ENCODE results near the gene PDE6A. TPM values are rescaled to one million over a fixed set of nuclear protein-coding genes. Genes with fewer than 3 reads are reported as not detected.

The PDE6A gene
- total and polyA plus RNA-seq, 9 donors = 0.03 to 0.35 (median 0.08) TPM; not detected in 3

DNA sequence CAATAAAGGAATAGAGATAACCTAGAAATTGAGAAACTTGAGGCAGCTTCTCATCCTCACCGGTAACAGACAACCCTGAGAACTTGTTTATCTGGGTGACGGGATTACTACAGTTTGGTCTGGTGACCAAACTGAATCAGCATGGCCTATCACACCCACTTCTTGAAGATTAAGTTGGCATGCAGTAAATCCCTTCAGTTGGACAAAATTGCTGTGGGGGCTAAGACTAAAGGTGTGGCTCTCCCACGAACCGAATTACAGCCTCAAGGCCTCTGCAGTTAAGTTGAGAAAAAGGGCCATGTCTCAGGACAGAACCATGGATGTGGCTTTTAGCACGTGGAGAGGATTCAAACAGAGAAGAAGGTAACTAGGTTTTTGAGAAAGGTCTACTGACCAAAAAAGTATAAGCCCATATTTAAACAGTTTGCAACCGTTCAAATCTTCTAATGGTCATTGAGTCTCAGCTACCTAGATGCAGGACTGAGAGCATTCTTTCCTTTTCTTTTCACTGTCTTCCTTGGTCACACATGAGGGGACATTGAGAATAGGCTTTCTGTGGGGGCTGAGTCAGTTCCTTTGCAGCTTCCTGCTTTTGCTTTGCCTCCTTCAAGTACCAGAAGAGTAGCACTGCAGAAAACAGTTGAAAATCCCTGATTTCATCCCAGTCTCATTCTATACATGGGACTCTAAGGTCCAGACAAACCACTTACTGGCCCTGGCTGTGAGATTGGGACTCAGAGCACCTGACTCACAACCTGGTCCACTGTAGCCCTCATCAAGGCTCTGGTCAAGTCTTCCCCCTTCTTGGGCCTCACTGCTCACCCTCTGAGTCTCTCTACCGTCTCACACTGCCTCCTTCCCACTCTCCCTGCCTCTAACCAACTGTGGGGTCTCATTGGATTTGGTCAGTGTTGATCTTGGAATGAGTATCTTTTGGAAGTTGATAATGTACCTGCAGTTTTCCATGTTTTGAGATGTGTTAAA, 30.9 kb downstream of the PDE6A start:
- no peak overlapping the region for H3K4me3 ChIP-seq (ENCODE audit: low read length)
- H3K27me3 ChIP-seq (ENCODE audit: control insufficient read depth, insufficient read depth, low read length) = peaks cover 2% of the 10 kb centered on the region
- no peaks in the 10 kb centered on the region for H3K4me1 ChIP-seq (ENCODE audit: control insufficient read depth, insufficient read depth, low read length)
- 89% methylated on average over 3 of the region's 7 CpGs for WGBS (ENCODE audit: insufficient coverage)
- no peaks in the 10 kb centered on the region for H3K36me3 ChIP-seq (ENCODE audit: control insufficient read depth, insufficient read depth, low read length)
- DNase-seq = no peak
- H3K9me3 ChIP-seq (replicated peaks; ENCODE audit: control insufficient read depth, low read depth, low read length) = no peaks in the 10 kb centered on the region
- no peak overlapping the region for H3K27ac ChIP-seq (ENCODE audit: low read length)

DNA sequence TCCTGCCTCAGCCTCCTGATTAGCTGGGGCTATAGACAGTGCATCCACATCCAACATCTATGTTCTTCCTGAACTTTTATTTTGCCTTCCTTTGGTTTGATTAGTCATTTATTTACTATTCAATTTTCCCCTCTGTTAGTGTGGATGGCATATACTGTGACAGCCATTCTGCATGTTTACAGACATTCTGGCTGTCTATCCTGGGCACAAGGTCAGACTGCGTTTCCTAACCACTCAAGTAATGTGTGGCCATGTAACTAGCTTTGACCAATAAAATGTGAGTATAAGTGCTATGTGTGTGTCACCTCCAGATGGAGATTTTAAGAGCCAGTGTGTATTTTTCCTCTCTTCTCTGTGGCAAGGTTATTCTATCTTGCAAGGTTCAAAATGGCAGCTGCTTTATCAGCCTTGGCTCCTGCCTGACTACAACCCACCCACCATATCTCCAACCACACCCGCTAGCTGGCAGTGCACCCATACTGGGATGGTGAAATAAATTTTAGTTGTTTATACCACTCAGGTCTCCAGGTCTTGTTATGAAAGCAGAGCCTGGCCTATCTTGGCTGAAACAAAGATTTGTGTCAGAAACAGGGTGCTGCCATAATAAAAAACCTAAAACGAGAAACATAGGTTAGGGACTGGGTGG, 32.2 kb downstream of the PDE6A start:
- Histone ChIP-seq H3K27ac (ENCODE audit: low read length) (no peak overlapping the region), H3K9me3 (replicated peaks; ENCODE audit: control insufficient read depth, low read depth, low read length) (no peaks in the 10 kb centered on the region), H3K36me3 (ENCODE audit: control insufficient read depth, insufficient read depth, low read length) (no peaks in the 10 kb centered on the region), H3K27me3 (ENCODE audit: control insufficient read depth, insufficient read depth, low read length) (peaks cover 2% of the 10 kb centered on the region), H3K4me3 (ENCODE audit: low read length) (no peak overlapping the region), H3K4me1 (ENCODE audit: control insufficient read depth, insufficient read depth, low read length) (no peaks in the 10 kb centered on the region)
- no peak for DNase-seq
- 71% methylated on average over 2 of the region's 3 CpGs for WGBS (ENCODE audit: insufficient coverage)

DNA sequence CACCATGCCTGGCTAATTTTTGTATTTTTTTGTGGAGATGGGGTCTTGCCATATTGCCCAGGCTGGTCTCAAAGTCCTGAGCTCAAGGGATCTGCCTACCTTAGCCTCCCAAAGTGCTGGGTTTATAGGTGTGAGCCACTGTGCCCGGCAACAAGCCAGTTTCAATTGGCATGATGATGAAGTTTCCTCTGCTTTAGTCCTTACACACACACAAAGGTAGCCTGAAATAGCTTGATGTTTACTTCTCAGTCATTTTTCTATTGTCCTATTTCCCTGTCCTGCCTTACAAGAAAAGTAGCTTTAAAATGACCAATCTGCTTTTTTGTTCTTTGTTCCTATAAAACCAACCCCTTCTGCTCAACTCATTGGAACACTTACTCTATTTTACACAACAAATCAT, 33.6 kb downstream of the PDE6A start:
- H3K27ac ChIP-seq (ENCODE audit: low read length) = no peak overlapping the region
- no peak overlapping the region for H3K4me3 ChIP-seq (ENCODE audit: low read length)
- no peak for DNase-seq
- no CpG with 5 or more reads among the region's 1 CpG for WGBS (ENCODE audit: insufficient coverage)
- H3K4me1 ChIP-seq (ENCODE audit: control insufficient read depth, insufficient read depth, low read length) = no peaks in the 10 kb centered on the region
- H3K27me3 ChIP-seq (ENCODE audit: control insufficient read depth, insufficient read depth, low read length) = peaks cover 2% of the 10 kb centered on the region
- H3K9me3 ChIP-seq (replicated peaks; ENCODE audit: control insufficient read depth, low read depth, low read length) = no peaks in the 10 kb centered on the region
- H3K36me3 ChIP-seq (ENCODE audit: control insufficient read depth, insufficient read depth, low read length) = no peaks in the 10 kb centered on the region

DNA sequence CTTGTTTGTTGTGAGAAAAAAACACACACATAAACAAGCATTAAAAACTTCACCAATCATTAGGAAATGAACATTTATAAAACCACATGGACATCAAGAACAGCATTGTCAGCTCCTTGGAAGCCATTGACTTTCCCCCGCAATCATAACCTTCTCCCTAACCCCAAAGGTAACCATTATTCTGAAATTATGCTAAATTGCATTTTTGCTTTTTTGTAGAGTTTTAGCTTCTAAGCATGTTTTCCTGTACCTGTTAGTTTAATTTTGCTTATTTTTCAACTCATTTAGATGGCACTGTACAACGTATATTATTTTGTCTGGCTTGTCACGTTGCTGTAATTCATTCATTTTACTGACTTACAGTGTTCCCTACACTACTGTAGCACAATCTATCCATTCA, 36.8 kb downstream of the PDE6A start:
- WGBS (ENCODE audit: insufficient coverage) = 80% methylated on average over 1 of the region's 3 CpGs

DNA sequence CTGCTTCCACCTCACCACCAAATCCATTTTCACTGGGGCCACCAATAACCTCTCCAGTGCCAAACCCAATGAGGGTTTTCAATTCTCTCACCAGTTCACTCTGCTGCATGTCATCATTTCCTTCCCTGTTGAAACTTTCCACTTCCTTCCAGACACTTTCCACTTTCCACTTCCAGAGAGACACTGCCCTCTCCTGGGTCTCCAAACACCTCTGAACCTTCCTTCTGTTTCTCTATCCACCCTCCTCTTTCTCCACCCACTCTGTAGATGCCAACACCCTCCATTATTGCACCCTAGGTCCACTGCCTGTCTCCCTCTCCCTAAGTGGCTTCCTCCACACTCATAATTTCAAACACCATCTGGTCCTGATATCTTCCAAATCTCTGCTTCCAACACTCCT, 39.6 kb downstream of the PDE6A start:
- H3K27me3 ChIP-seq (ENCODE audit: control insufficient read depth, insufficient read depth, low read length) = no peaks in the 10 kb centered on the region
- no peak overlapping the region for H3K4me3 ChIP-seq (ENCODE audit: low read length)
- H3K9me3 ChIP-seq (replicated peaks; ENCODE audit: control insufficient read depth, low read depth, low read length) = no peaks in the 10 kb centered on the region
- H3K36me3 ChIP-seq (ENCODE audit: control insufficient read depth, insufficient read depth, low read length) = no peaks in the 10 kb centered on the region
- H3K27ac ChIP-seq (ENCODE audit: low read length) = no peak overlapping the region
- DNase-seq = no peak
- H3K4me1 ChIP-seq (ENCODE audit: control insufficient read depth, insufficient read depth, low read length) = no peaks in the 10 kb centered on the region

More for the DNA sequence above, 36.8 kb downstream of the PDE6A start:
- Histone ChIP-seq H3K4me3 (ENCODE audit: low read length) (no peak overlapping the region), H3K27me3 (ENCODE audit: control insufficient read depth, insufficient read depth, low read length) (no peaks in the 10 kb centered on the region), H3K4me1 (ENCODE audit: control insufficient read depth, insufficient read depth, low read length) (no peaks in the 10 kb centered on the region), H3K9me3 (replicated peaks; ENCODE audit: control insufficient read depth, low read depth, low read length) (no peaks in the 10 kb centered on the region), H3K27ac (ENCODE audit: low read length) (no peak overlapping the region), H3K36me3 (ENCODE audit: control insufficient read depth, insufficient read depth, low read length) (no peaks in the 10 kb centered on the region)
- DNase-seq = no peak

DNA sequence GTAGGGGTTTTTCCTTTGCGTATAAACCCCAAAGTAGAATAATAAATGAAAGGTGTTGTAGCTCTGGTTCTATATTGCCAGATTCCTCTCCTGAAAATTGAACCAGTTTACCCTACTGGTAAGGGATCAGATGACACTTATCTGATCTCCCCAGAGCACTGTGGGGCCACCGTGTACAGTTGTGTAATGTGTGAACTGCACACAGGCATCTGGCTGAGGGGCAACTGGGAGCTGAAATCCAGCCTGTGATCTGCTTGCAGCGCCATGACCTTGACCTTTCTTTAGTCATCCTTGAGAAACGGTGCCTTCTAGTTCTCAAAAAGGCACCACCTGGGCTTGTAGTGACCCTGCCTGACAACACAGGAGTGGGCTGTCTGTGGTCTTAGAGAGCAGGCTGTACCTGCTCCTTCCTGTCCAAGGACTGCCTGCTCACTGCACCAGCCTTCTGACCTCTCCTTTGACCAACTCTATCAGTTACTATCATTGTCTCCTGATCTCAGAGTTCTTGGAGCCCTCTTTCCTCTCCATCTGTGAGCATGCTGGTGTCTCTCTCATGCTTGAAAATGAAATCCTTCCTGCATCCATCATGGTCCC, 40.2 kb downstream of the PDE6A start:
- DNase-seq = no peak
- H3K27me3 ChIP-seq (ENCODE audit: control insufficient read depth, insufficient read depth, low read length) = no peaks in the 10 kb centered on the region
- whole genome bisulfite sequencing (ENCODE audit: insufficient coverage) = 14% methylated on average over 1 of the region's 4 CpGs
- H3K27ac ChIP-seq (ENCODE audit: low read length) = no peak overlapping the region
- H3K4me3 ChIP-seq (ENCODE audit: low read length) = no peak overlapping the region
- no peaks in the 10 kb centered on the region for H3K36me3 ChIP-seq (ENCODE audit: control insufficient read depth, insufficient read depth, low read length)
- no peaks in the 10 kb centered on the region for H3K9me3 ChIP-seq (replicated peaks; ENCODE audit: control insufficient read depth, low read depth, low read length)
- no peaks in the 10 kb centered on the region for H3K4me1 ChIP-seq (ENCODE audit: control insufficient read depth, insufficient read depth, low read length)

DNA sequence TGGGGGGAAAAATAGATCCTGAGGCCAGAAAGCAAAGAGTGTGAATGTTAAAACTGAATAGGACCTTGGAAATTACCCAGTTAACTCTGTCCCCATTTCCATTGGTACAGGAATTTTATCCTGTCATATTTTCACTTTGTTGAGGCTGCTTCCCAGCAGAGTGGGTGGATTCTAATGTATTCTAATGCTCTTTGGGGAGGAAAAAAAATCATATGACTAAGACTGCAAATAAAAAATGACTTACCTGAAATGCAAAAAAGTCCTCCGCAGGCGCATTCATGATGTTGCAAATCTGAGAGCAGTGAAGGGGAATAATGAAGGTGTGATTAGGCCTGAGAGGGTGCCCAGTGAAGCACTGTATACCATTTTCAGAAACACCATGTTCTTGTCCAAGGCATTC, 41.2 kb downstream of the PDE6A start:
- H3K27ac ChIP-seq (ENCODE audit: low read length) = no peak overlapping the region
- no CpG with 5 or more reads among the region's 2 CpGs for WGBS (ENCODE audit: insufficient coverage)
- no peaks in the 10 kb centered on the region for H3K27me3 ChIP-seq (ENCODE audit: control insufficient read depth, insufficient read depth, low read length)
- no peaks in the 10 kb centered on the region for H3K4me1 ChIP-seq (ENCODE audit: control insufficient read depth, insufficient read depth, low read length)
- H3K4me3 ChIP-seq (ENCODE audit: low read length) = no peak overlapping the region
- H3K36me3 ChIP-seq (ENCODE audit: control insufficient read depth, insufficient read depth, low read length) = no peaks in the 10 kb centered on the region
- no peaks in the 10 kb centered on the region for H3K9me3 ChIP-seq (replicated peaks; ENCODE audit: control insufficient read depth, low read depth, low read length)
- no peak for DNase-seq

DNA sequence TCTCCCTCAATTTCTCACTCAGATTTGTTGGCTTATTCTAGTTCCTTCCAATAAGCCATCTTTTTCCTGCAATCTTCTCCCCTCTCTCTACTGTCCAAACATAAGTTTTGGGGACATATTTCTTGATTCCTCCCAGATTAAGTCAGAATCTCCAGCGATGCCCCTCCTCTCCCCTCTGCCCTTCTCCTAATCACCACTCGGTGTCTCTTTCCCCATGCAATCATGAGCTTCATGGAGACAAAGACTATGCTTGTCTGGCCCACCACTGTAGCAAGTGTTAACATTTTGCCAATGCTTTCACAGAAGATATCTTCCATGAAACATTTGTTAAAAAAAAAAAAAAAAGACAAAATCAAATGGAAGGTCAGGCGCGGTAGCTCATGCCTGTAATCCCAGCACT, 42.4 kb downstream of the PDE6A start:
- WGBS (ENCODE audit: insufficient coverage) = 53% methylated on average over 2 of the region's 4 CpGs

DNA sequence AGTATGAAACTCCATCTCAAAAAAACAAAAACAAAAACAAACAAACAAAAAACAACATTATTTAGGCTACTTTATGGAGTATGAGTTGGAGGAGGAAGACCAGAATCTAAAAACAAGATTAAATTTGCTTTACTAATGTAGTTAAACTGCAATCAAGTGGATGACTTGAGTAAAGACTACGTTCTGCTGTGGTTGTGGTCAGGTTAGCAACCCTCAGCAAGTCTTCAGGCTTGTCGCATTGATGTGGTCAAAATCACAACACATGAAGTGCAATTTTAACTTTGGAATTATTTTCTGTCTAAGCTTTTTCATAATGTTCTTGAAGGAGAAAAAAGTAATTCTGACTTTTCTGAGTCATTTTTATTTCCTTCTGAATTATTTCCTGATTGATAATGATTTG, 43.1 kb downstream of the PDE6A start:
- Histone ChIP-seq H3K9me3 (replicated peaks; ENCODE audit: control insufficient read depth, low read depth, low read length) (no peaks in the 10 kb centered on the region), H3K27me3 (ENCODE audit: control insufficient read depth, insufficient read depth, low read length) (no peaks in the 10 kb centered on the region), H3K4me1 (ENCODE audit: control insufficient read depth, insufficient read depth, low read length) (no peaks in the 10 kb centered on the region), H3K36me3 (ENCODE audit: control insufficient read depth, insufficient read depth, low read length) (no peaks in the 10 kb centered on the region), H3K4me3 (ENCODE audit: low read length) (no peak overlapping the region), H3K27ac (ENCODE audit: low read length) (no peak overlapping the region)
- WGBS (ENCODE audit: insufficient coverage) = no CpG with 5 or more reads among the region's 2 CpGs
- DNase-seq = no peak

More for the DNA sequence above, 42.4 kb downstream of the PDE6A start:
- no peaks in the 10 kb centered on the region for H3K27me3 ChIP-seq (ENCODE audit: control insufficient read depth, insufficient read depth, low read length)
- H3K36me3 ChIP-seq (ENCODE audit: control insufficient read depth, insufficient read depth, low read length) = no peaks in the 10 kb centered on the region
- H3K4me3 ChIP-seq (ENCODE audit: low read length) = no peak overlapping the region
- no peaks in the 10 kb centered on the region for H3K9me3 ChIP-seq (replicated peaks; ENCODE audit: control insufficient read depth, low read depth, low read length)
- no peaks in the 10 kb centered on the region for H3K4me1 ChIP-seq (ENCODE audit: control insufficient read depth, insufficient read depth, low read length)
- DNase-seq = no peak
- H3K27ac ChIP-seq (ENCODE audit: low read length) = no peak overlapping the region

DNA sequence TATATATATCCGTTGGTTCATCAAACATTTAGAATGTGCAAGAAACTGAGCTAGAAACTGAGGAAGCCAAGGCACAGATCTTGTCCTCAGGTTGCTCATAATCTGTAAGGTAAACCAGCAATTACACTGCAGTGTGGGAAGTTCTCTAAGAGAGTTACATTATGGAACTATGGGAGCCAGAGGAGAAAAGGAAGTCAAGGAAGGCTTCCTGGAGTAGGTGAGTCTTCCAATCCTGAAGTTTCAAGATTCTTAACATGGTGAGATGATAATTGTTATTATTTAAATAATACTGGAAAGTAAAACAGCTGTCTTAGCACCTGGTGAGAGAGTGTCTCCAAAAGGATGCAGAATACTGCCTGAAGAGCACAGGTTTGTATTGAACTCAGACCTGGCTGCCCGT, 44.2 kb downstream of the PDE6A start:
- no peaks in the 10 kb centered on the region for H3K9me3 ChIP-seq (replicated peaks; ENCODE audit: control insufficient read depth, low read depth, low read length)
- H3K4me3 ChIP-seq (ENCODE audit: low read length) = no peak overlapping the region
- H3K4me1 ChIP-seq (ENCODE audit: control insufficient read depth, insufficient read depth, low read length) = no peaks in the 10 kb centered on the region
- no peak for DNase-seq
- no peak overlapping the region for H3K27ac ChIP-seq (ENCODE audit: low read length)
- H3K36me3 ChIP-seq (ENCODE audit: control insufficient read depth, insufficient read depth, low read length) = no peaks in the 10 kb centered on the region
- no peaks in the 10 kb centered on the region for H3K27me3 ChIP-seq (ENCODE audit: control insufficient read depth, insufficient read depth, low read length)
- no CpG with 5 or more reads among the region's 2 CpGs for WGBS (ENCODE audit: insufficient coverage)
